ENCODE results near the gene ADAMTS14.
A peak's percentile ranks its signal among the peaks of the same experiment; 100 is the strongest.
"Not testable (repeated sequence)": the region's sequence is repeated elsewhere in the genome, so short reads cannot be mapped to it uniquely, and the experiment has no call there.

ADAMTS14 gene

DNA sequence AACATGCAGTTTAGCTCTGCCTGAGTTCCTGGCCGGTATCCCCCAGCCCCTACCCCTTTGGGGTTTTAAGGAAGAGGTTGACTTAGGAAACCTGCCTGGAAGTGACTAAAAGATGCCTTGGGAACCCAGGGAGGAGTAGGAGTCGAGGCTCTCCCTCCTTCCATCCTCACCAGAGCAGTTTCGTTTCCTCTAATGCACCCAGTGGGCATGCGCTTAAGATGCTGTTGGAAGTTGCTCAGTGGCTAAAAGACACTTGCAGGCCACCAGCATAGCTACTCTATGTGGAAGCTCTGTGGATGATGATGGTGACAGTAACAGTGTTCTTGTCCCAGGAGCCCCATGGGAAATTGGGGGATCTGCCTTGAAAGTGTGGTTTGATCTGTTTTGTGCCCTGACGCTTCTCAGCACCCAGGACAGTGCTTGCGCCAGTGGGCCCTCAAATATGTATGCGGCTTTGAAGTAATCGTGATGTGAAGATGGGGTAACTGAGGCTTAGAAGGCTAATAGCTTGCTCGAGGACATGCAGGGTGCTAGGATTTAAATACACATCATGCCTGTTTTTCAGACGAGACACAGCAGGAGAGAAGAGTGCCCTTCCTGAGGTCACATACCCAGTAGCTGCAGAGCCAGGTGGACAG is 80.8 kb downstream of the ADAMTS14 start:
- DNase-seq (ENCODE audit: low read depth), result no peak

DNA sequence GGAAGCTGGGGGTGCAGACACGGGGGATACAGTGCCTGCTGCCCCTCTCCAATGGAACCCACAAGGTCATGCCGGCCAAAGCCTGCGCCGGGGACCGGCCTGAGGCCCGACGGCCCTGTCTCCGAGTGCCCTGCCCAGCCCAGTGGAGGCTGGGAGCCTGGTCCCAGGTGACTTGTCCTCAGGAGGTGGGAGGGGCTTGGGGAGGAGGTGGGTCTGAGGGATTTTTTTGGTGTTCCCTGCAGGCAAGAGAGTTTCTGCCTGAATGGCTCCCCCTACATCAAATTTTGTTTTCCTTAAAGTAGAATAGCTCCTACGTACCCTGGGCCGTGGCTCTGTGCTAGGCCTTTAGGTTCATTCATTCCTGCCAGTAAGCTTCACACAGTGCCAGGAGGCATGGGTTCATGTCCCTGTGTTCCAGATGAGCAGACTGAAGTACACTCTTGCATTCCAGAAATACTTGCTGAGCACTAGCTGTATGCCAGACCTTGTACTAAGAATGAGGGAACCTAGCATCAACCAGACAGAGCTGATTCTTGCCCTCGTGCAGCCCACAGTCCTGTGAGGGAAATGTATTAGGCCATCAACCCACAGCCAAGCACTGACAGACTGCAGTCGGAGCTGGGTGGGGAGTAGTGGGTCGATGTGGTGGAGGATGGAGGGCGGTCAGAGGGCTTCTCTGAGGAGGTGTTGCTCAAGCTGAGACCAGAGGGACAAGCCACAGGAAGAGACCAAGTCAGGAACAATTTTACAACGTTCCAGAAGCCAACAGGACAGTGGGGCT is 81.7 kb downstream of the ADAMTS14 start:
- peak; percentile 20 for DNase-seq (ENCODE audit: low read depth)

DNA sequence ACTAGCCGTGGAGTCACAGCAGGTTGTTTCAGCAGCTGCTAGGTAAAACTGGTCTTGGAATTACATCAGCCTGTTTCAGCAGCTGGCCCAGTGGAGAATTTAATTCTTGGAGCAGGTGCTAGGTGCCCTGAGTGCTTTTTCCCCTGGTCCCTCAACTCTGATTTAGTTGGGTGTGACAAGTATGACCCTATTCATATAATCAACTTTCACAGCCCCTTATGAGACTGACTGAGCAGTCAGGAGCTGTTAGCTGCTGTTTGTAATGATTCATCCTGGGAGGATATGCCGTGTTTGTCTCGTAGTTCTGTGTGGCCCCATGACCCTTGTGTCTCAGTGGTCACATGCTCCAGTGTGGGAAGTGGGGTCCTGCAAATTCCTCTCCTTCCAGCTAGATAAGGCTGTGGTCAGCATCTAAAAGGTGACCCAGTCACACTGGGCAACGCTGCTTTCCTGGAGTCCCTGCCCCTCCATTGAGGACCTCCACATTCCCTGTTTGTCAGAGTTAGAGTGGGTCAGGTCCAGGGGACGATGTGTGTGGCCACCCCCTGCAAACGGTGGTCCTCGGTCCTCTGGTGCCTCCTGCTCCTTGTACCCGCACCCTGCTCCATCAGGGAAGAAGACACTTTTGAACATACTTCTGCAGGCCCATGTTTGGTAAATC is 84.5 kb downstream of the ADAMTS14 start:
- DNase-seq (ENCODE audit: low read depth), result no peak

DNA sequence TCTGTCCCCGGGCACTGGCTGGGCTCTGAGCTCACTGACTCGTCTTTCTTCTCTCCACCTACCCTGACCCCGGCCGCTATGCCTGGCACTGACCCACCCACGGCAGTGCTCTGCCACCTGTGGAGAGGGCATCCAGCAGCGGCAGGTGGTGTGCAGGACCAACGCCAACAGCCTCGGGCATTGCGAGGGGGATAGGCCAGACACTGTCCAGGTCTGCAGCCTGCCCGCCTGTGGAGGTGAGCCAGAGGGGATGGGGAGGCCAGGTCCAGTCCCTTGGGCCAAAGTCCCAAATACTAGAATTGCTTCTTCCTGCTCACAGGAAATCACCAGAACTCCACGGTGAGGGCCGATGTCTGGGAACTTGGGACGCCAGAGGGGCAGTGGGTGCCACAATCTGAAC is 85.5 kb downstream of the ADAMTS14 start:
- no peak for DNase-seq (ENCODE audit: low read depth)

DNA sequence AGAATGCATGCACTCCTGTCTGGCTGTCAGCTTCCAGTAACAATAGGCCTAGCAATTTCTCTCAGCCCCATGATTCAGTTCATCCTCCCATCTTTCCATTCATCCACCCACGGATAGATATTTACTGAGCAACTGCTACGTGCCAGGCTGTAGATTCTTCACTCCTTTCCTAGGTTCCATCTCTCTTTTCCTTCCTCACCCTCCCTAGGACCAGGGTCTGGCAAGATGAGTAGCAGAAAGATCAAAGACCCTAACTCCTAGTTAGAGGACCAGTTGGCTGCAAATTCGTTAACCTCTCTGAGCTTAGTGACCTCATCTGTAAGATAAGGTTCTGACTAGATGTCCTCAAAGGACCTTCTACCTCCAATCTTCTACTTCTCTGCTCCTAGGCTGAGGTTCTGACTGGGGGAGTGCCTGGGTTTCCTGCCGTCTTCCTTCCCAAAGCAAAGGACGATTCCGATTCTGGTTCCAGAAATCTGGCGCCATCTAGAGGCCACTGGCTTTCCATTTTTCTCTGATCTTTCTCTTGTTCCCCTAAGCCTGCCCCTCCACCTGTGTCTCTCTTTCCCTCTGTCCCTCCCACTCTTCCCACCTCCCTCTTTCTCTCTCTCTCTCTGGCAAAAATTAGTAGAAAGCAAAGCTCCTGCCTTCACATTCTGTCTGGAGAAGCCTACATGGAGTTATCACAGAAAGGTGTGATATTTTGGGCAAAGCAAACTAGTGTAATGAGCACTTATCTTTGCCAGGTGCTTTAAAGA is 86.6 kb downstream of the ADAMTS14 start:
- peak; percentile 19 for DNase-seq (ENCODE audit: low read depth)

DNA sequence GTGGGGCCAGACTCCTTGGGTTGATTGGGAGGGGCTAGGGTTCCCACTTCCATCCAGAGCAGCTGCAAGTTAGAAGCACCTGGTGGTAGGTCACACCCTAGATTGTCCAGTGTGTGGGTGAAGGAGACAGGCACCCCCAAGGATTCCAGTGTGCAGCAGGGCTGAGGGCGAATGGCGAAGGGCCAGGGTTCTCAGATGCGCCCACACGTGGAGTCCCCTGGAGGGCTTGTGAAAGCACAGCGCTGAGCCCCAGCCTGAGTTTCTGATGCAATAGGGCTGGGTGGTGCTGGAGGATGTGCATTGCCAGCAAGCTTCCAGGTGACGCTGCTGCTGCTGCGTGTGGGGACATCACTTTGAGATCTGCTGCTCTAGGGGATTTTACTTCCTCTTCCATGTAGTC is 87.5 kb downstream of the ADAMTS14 start:
- DNase-seq (ENCODE audit: low read depth), result no peak

DNA sequence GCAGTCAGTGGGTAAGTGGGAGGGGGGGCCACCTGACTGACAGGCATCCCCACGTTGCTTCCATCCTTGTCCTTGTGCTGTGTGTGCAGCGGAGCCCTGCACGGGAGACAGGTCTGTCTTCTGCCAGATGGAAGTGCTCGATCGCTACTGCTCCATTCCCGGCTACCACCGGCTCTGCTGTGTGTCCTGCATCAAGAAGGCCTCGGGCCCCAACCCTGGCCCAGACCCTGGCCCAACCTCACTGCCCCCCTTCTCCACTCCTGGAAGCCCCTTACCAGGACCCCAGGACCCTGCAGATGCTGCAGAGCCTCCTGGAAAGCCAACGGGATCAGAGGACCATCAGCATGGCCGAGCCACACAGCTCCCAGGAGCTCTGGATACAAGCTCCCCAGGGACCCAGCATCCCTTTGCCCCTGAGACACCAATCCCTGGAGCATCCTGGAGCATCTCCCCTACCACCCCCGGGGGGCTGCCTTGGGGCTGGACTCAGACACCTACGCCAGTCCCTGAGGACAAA is 88.0 kb downstream of the ADAMTS14 start:
- no peak for DNase-seq (ENCODE audit: low read depth)

DNA sequence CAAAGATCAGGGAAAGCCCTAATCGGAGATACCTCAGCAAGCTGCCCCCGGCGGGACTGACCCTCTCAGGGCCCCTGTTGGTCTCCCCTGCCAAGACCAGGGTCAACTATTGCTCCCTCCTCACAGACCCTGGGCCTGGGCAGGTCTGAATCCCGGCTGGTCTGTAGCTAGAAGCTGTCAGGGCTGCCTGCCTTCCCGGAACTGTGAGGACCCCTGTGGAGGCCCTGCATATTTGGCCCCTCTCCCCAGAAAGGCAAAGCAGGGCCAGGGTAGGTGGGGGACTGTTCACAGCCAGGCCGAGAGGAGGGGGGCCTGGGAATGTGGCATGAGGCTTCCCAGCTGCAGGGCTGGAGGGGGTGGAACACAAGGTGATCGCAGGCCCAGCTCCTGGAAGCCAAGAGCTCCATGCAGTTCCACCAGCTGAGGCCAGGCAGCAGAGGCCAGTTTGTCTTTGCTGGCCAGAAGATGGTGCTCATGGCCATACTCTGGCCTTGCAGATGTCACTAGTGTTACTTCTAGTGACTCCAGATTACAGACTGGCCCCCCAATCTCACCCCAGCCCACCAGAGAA is 88.8 kb downstream of the ADAMTS14 start:
- no peak for DNase-seq (ENCODE audit: low read depth)

DNA sequence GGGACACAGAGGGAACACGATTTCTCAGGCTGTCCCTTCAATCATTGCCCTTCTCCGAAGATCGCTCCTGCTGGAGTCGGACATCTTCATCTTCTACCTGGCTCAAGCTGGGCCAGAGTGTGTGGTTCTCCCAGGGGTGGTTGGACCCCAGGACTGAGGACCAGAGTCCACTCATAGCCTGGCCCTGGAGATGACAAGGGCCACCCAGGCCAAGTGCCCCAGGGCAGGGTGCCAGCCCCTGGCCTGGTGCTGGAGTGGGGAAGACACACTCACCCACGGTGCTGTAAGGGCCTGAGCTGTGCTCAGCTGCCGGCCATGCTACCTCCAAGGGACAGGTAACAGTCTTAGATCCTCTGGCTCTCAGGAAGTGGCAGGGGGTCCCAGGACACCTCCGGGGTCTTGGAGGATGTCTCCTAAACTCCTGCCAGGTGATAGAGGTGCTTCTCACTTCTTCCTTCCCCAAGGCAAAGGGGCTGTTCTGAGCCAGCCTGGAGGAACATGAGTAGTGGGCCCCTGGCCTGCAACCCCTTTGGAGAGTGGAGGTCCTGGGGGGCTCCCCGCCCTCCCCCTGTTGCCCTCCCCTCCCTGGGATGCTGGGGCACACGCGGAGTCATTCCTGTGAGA is 89.5 kb downstream of the ADAMTS14 start:
- no peak for DNase-seq (ENCODE audit: low read depth)

DNA sequence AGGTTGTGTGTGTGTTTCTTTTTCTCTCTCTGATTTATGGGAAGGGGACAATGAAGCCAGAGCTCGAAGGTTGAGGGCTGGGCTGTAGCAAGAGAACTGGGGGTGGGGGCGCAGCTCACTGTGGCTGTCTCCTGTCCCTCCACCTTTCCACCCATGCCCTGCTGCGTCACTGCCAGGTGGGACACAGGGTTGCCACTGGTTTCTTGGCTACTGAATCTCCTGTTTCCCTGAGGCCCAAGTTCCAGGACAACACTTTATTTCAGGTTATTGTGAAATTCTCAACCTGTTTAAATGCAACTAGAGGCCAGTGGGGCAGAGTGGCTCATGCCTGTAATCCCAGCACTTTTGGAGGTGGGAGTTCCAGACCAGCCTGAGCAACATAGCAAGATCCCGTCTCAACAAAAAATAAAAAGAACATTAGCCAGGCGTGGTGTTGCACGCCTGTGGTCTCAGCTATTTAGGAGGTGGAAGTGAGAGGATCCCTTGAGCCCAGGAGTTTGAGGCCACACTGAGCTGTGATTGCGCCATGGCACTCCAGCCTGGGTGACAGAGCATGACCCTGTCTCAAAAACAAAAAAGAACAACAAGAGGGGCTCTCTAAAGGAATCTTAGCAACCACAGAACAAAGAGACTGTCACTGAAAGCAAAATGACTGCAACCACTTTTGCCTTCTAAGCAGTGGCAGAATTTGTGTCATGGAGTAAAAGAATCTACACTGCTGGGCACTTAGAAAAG is 90.3 kb downstream of the ADAMTS14 start:
- no peak for DNase-seq (ENCODE audit: low read depth)

DNA sequence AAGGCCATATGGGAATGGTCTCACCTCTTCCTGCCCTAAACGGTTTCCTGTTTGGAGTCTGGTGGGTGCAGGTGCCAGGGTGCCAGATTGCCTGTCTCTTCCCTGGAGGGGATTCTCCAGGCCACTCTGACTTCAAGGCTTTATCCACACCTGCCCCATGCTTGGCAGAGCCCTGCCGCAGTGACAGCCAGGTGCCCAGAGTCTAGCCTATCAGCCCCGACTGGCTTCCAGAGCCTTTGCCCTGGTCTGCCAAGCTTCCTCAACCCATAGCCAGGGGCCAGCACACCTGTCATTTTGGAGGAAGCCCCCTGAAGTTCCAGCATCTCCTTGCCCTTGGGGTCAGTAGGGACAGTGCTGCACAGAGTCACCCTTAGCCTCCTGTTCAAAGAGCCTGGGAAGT is 91.3 kb downstream of the ADAMTS14 start:
- DNase-seq (ENCODE audit: low read depth), result no peak

DNA sequence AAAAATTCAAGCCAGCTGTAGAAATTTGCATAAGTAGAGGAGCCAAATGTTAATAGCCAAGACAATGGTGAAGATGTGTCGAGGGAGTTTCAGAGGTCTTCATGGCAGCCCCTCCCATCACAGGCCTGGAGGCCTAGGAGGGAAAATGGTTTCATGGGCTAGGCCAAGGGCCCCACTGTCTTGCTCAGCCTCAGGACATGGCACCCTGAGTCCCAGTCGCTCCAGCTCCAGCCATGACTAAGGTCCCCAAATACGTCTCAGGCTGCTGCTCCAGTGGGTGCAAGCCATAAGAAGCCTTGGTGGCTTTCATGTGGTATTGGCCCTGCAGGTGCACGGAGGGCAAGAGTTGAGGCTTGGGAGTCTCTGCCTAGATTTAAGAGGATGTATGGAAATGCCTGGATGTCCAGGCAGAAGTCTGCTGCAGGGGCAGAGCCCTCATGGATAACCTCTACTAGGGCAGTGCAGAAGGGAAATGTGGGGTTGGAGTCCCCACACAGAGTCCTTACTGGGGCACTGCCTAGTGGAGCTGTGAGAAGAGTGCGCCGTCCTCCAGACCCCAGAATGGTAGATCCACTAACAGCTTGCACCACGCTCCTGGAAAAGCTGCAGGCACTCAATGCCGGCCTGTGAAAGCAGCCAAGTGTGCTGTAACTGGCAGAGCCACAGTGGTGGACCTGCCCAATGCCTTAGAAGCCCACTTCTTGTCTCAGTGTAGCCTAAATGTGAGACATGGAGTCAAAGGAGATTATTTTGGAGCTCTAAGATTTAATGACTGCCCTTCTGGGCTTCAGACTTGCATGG is 93.7 kb downstream of the ADAMTS14 start:
- no peak for DNase-seq (ENCODE audit: low read depth)

DNA sequence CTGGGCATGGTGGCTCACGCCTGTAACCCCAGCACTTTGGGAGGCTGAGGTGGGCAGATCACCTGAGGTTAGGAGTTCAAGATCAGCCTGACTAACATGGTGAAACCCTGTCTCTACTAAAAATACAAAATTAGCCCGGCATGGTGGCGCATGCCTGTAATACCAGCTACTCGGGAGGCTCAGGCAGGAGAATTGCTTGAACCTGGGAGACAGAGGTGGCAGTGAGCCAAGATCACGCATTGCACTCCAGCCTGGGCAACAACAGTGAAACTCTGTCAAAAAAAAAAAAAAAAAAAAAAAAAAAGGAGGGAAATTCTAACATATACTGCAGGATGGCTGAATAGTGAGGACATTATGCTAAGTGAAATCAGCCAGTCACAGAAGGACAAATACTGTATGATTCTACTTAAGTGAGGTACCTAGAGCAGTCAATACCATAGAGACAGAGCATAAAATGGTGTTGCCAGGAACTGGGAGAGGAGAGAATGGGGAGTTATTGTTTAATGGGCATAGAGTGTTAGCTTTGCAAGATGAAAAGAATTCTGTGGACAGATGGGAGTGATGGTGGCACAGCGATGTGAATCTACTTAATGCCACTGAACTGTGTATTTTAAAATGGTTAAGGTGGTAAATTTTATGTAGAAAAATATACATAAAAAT is 95.8 kb downstream of the ADAMTS14 start:
- DNase-seq (ENCODE audit: low read depth), result not testable (repeated sequence)

DNA sequence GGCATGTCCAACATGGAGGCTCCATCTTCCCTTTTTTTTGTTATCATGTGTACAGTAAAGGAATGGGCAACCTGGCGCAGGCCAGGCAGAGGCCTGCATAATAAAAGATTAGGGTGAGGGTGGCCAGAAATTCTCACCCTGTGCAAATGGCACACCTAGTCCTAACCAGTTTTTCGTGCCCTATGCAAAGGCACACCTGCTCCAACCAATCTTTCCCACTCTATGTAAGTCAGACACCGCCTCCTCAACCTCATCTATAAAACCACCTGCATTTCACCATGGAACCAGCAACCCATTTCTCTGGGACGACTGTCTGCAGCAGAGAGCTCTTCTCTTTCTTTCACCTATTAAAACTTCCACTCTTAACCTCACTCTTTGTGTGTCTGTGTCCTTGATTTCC is 96.8 kb downstream of the ADAMTS14 start:
- no peak for DNase-seq (ENCODE audit: low read depth)

DNA sequence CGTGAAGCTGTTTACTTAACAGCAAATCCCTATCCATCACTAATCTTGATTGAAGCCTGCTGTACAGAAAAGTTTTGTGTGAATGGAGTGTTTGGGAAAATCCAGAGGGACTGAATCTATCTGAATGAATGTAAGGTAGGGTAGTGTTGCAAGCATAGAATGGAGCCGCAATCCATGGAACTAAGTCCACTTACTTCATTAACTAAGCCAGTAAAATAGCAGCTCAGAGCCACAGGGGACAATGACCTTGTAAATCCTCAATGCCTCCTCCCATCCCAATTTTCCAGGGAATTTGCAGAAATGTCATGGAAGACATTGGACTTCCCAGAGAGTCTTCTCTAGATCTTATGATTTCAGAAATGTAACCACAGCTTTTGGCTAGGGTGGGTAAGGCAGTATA is 97.7 kb downstream of the ADAMTS14 start:
- DNase-seq (ENCODE audit: low read depth), result no peak

DNA sequence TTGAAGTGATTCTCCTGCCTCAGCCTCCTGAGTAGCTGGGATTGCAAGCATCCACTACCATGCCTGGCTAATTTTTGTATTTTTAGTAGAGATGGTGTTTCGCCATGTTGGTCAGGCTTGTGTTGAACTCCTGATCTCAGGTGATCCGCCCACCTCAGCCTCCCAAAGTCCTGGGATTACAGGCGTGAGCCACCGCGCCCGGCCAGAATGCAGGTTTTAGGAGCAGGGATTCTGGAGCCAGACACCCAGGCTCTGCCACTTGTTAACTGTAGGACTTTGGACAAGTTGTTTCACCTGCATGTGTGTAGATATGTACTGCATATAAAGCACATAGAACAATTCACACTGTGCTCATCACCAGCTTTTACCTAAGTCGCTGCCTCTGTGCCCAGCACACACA is 98.2 kb downstream of the ADAMTS14 start:
- DNase-seq (ENCODE audit: low read depth), result not testable (repeated sequence)

DNA sequence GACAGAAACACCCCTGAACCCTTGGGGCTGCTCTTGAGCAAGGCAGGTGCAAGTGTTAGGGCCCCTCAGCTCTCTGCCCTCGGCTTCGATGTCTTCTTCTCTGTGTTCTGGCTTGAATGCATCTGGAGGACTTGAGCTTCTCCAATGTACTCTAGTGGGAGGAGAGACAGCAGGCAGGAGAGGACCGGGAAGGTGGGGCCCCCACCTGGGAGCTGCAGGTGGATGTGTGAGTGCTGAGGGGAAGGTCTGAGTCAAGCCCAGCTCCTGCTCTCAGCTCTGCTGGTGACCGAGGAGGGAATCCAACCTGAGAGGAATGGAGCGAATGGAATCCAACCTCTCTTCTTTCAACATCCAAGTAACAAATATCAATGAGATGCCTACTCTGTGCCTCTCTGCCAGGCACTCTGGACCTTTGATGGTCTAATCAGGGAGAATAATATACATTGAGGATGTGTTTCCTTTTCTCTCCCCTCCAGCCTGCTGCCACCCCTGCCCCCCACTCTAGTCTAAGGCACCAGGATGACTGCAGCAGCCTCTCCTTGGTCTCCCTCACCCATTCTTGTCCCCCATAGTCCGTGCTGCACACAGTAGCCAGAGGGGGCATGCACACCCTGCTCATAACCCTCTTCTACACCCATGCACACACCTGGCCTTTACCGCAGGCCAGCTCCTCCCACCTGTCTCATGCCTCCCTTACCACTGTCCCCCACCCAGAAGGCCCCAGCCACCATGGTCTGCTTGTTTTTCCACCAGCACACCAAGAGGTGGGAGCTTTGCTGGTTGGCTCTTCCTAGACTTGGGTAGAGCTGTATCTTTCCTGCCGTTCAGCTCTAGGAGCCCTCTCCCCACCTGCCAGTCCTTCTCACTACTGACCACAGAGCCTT is 99.2 kb downstream of the ADAMTS14 start:
- no peak for DNase-seq (ENCODE audit: low read depth)

DNA sequence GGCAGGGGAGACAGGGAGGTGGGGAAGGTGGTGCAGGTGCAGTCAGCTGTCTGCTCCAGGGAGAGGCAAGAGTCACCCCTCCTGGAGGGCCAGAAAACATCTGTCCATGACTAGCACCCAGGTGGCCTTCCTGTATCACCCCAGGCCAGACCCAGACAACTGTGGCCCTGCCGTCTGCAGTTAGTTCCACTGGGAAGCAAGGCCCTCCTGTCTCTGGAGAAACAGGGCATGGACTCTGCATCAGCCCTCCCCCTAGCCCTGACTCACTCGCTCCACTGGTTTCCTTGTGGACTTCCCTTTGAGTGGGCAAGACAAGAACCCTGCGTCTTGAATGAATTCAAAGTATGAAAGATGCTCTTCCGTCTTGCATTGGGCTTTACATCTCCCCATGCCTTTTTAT is 100.3 kb downstream of the ADAMTS14 start:
- no peak for DNase-seq (ENCODE audit: low read depth)

All from GM04503 (cell line).